OCI-LY7 (cell line): ENCODE results near the gene SPINK9. TPM values are rescaled to one million over a fixed set of nuclear protein-coding genes. Genes with fewer than 3 reads are reported as not detected.
A peak's percentile ranks its signal among the peaks of the same experiment; 100 is the strongest.

Experiments used
- BruUV-seq: library from RNA; stranded (reverse); fragments of 400-500 nt; replicated peaks from 2 replicates; lab custom pipeline; 2021; lab: Mats Ljungman, UMichigan
- CTCF ChIA-PET: fragments of 300-600 bp; sonication (Branson Sonifier 250); formaldehyde crosslinking; loops from one replicate; lab custom pipeline; 2022; ENCODE audit warnings: antibody characterized with exemption; ENCODE audit not compliant: unreplicated experiment; lab: Charles Lee
- POLR2A ChIA-PET: fragments of 300-600 bp; sonication (Branson Sonifier 250); formaldehyde crosslinking; loops from one replicate; lab custom pipeline; 2022; ENCODE audit warnings: antibody characterized with exemption; lab: Charles Lee
- DNase-seq: peaks from one replicate; pipeline ENCODE4 v3.0.0-alpha.2; 2015; ENCODE audit warnings: low spot score
- H2AFZ ChIP-seq: fragments of 200-600 bp; sonication (generic), shearing (Covaris generic); 2 replicates; pipeline ENCODE4 v1.6.1; 2014; ENCODE audit warnings: mild to moderate bottlenecking, antibody characterized with exemption, low read length, moderate library complexity
- H3K27ac ChIP-seq: fragments of 200-600 bp; sonication (generic); 2 replicates; pipeline ENCODE4 v1.5.1; 2014; ENCODE audit warnings: mixed run types, low read depth, mild to moderate bottlenecking, moderate library complexity, low read length, inconsistent platforms; ENCODE audit not compliant: poor library complexity, severe bottlenecking
- H3K36me3 ChIP-seq: fragments of 200-600 bp; sonication (generic); 2 replicates; pipeline ENCODE4 v1.6.1; 2014; ENCODE audit warnings: mild to moderate bottlenecking, antibody characterized with exemption, low read length, moderate library complexity, mixed read lengths; ENCODE audit not compliant: insufficient read depth
- H3K4me1 ChIP-seq: fragments of 200-600 bp; sonication (generic); 2 replicates; pipeline ENCODE4 v1.5.1; 2014; ENCODE audit warnings: mild to moderate bottlenecking, low read length; ENCODE audit not compliant: insufficient read depth, poor library complexity, severe bottlenecking
- H3K4me2 ChIP-seq: fragments of 200-600 bp; sonication (generic); 2 replicates; pipeline ENCODE4 v1.6.1; 2014; ENCODE audit warnings: mild to moderate bottlenecking, low read length
- H3K4me3 ChIP-seq: fragments of 200-600 bp; sonication (generic); 2 replicates; pipeline ENCODE4 v1.5.1; 2014; ENCODE audit warnings: mild to moderate bottlenecking, low read depth, low read length; ENCODE audit not compliant: poor library complexity, severe bottlenecking
- H3K79me2 ChIP-seq: fragments of 200-600 bp; sonication (generic); 2 replicates; pipeline ENCODE4 v1.6.1; 2016; ENCODE audit warnings: low read depth, mild to moderate bottlenecking, low read length, moderate library complexity, mixed read lengths; ENCODE audit not compliant: insufficient read depth
- H3K9me2 ChIP-seq: fragments of 200-600 bp; sonication (generic); 2 replicates; pipeline ENCODE4 v1.6.1; 2016; ENCODE audit warnings: mild to moderate bottlenecking, low read length, mixed read lengths; ENCODE audit not compliant: insufficient read depth
- H3K9me3 ChIP-seq: fragments of 200-600 bp; sonication (generic); 2 replicates; pipeline ENCODE4 v1.6.1; 2014; ENCODE audit warnings: mild to moderate bottlenecking, mixed run types, low read length, mixed read lengths
- H4K20me1 ChIP-seq: fragments of 200-600 bp; sonication (generic); 2 replicates; pipeline ENCODE4 v1.6.1; 2014; ENCODE audit warnings: mild to moderate bottlenecking, antibody characterized with exemption, low read length, moderate library complexity, mixed read lengths; ENCODE audit not compliant: insufficient read depth
- EZH2phosphoT487 ChIP-seq: fragments of 200-600 bp; sonication (generic); IDR thresholded peaks from 2 replicates; pipeline ENCODE4 v1.6.1; 2018; ENCODE audit warnings: low read depth, borderline replicate concordance, mild to moderate bottlenecking, mixed run types, antibody characterized with exemption, low read length, moderate library complexity, mixed read lengths
- intact Hi-C: fragments of 100-400 bp; cut with micrococcal nuclease; formaldehyde crosslinking; loops from one replicate; pipeline ENCODE4 v1.10.0; 2022; ENCODE audit not compliant: unreplicated experiment
- total RNA-seq, 2 experiments: library from RNA; depleted of rRNA in 1 of 2; stranded (reverse); fragments of >200 nt in 1 of 2; shearing (Covaris generic) in 1 of 2; gene quantifications; 2 replicates each; pipeline ENCODE4 v1.2.3, GENCODE V29; 2014 to 2022
- TF ChIP-seq, protein P1 (sequence below): fragments of 200-600 bp; sonication (generic); conservative IDR thresholded peaks from 2 replicates; pipeline ENCODE4 v1.5.1; 2014; ENCODE audit warnings: mild to moderate bottlenecking, antibody characterized with exemption, low read length, moderate library complexity, mixed read lengths

SPINK9 gene
- total RNA-seq, 2 experiments from 2014 or later = not detected

DNA sequence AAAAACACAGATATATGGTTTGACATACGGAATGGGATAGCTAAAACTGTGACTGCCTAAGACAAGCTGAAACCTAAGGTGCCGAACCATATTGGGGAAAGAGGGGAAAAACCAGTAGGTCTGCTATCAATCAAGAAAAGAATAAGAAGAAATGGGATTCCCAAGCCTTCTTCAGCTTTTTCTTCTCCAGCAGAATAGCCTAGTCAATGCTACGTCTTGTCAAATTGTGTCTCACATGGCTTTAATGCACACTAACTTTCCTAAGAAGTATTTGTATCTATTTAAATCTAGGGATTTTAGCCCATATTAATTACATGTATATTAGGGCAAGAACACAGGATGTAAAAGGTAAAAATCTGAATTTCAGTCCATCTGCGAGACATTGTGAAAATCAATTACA is 47.6 kb downstream of the SPINK9 start:
- TSS peak; percentile 98 for BruUV-seq
- Histone ChIP-seq H3K4me2 (peak overlapping the region; percentile 85), H3K9me2 (no peaks in the 10 kb centered on the region), H3K4me3 (peak overlapping the region; percentile 91), H3K79me2 (peaks cover 35% of the 10 kb centered on the region), H3K4me1 (peaks cover 26% of the 10 kb centered on the region), H3K27ac (peak overlapping the region; percentile 31), H2AFZ (peak overlapping the region; percentile 97), H4K20me1 (peaks cover 12% of the 10 kb centered on the region; the same call in 1 of the 2 replicates), H3K9me3 (peaks cover 23% of the 10 kb centered on the region), H3K36me3 (peaks cover 20% of the 10 kb centered on the region)
- CTCF ChIA-PET = interaction anchor here (1.2 kb wide), 1 partner anchor 11 kb away, joined by 3 read pairs; no protein-coding TSS in a partner anchor
- DNase-seq = no peak
- POLR2A ChIA-PET = interaction anchor here (0.9 to 1.0 kb wide), 2 partner anchors 9 to 11 kb away, joined by 3 to 6 read pairs; no protein-coding TSS in a partner anchor
- TF ChIP-seq EZH2phosphoT487 = no peak
- TF ChIP-seq, protein P1, sequence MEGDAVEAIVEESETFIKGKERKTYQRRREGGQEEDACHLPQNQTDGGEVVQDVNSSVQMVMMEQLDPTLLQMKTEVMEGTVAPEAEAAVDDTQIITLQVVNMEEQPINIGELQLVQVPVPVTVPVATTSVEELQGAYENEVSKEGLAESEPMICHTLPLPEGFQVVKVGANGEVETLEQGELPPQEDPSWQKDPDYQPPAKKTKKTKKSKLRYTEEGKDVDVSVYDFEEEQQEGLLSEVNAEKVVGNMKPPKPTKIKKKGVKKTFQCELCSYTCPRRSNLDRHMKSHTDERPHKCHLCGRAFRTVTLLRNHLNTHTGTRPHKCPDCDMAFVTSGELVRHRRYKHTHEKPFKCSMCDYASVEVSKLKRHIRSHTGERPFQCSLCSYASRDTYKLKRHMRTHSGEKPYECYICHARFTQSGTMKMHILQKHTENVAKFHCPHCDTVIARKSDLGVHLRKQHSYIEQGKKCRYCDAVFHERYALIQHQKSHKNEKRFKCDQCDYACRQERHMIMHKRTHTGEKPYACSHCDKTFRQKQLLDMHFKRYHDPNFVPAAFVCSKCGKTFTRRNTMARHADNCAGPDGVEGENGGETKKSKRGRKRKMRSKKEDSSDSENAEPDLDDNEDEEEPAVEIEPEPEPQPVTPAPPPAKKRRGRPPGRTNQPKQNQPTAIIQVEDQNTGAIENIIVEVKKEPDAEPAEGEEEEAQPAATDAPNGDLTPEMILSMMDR = no peak
- intact Hi-C loops = loop anchor here (5.0 to 10.0 kb wide), 2 partner anchors 422 to 449 kb away; no protein-coding TSS in a partner anchor

GRCh38 chr5:148383564-148384379 is 48.4 kb downstream of the SPINK9 start, which contains the start of gene FBXO38:
Gene FBXO38 (plus strand): TSS chr5:148383958. CDS start chr5:148394777, 10,819 bp downstream.
- Histone ChIP-seq H3K4me1 (peaks cover 26% of the 10 kb centered on the region), H3K36me3 (peaks cover 22% of the 10 kb centered on the region), H3K4me2 (peak within 1 kb of the TSS; percentile 91), H2AFZ (peak within 1 kb of the TSS; percentile 97), H3K27ac (peak within 1 kb of the TSS; percentile 59), H3K9me3 (peaks cover 15% of the 10 kb centered on the region), H3K9me2 (no peaks in the 10 kb centered on the region), H3K4me3 (peak within 1 kb of the TSS; percentile 91), H3K79me2 (peaks cover 42% of the 10 kb centered on the region), H4K20me1 (peaks cover 12% of the 10 kb centered on the region; the same call in 1 of the 2 replicates)
- intact Hi-C loops = loop anchor here (5.0 to 10.0 kb wide), 2 partner anchors 421 to 449 kb away; no protein-coding TSS in a partner anchor
- BruUV-seq = no TSS peak
- ChIA-PET CTCF (no interaction called here), POLR2A (interaction anchor here (0.5 to 1.6 kb wide), 8 partner anchors 9 to 671 kb away, joined by 3 to 6 read pairs (median 4); no protein-coding TSS in a partner anchor)
- DNase-seq = peak; percentile 97
- no peak for TF ChIP-seq EZH2phosphoT487
- TF ChIP-seq, protein P1 = peak; percentile 60
